Sigmoid colon (tissue), 4 donors: ENCODE data around the gene PSG1.
"Not testable (repeated sequence)": the region's sequence is repeated elsewhere in the genome, so short reads cannot be mapped to it uniquely, and the experiment has no call there.

Source experiments
- POLR2AphosphoS5 ChIP-seq, 4 donors: sonication (generic); formaldehyde crosslinking; IDR thresholded peaks; one replicate each; pipeline ENCODE4 v1.6.1; 2017; ENCODE audit warnings: antibody characterized with exemption in 4 of 4
- TF ChIP-seq, protein P1 (sequence below), 4 experiments: fragments of 450-650 bp in 3 of 4; fragments of 200-600 bp in 1 of 4; IDR thresholded peaks; one replicate each; pipeline ENCODE4 v1.5.1; 2016 to 2019; ENCODE audit warnings: antibody characterized with exemption in 4 of 4, mild to moderate bottlenecking in 3 of 4, moderate library complexity in 2 of 4

DNA sequence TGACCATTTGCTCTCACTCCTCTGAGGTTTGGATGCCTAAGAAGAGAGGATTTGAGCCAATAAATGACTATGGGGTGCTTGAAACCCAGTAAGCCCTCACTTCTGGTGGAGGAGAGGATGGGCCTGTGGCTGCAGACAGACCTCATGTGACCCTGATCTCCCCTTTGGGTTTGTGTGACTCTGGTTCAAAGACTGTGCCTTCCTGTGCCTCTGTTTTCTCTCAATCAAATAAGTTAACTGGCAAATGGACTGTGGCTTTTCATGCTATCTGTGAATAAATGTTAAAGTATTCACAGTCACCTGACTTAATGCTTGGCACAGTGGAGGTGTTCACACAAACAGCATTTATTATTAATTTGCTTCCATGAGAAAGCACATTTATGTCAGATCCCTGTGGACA, 26.7 kb downstream of the PSG1 start:
- not testable (repeated sequence) for TF ChIP-seq POLR2AphosphoS5 (IDR thresholded peaks at IDR 0.05)
- TF ChIP-seq, protein P1, sequence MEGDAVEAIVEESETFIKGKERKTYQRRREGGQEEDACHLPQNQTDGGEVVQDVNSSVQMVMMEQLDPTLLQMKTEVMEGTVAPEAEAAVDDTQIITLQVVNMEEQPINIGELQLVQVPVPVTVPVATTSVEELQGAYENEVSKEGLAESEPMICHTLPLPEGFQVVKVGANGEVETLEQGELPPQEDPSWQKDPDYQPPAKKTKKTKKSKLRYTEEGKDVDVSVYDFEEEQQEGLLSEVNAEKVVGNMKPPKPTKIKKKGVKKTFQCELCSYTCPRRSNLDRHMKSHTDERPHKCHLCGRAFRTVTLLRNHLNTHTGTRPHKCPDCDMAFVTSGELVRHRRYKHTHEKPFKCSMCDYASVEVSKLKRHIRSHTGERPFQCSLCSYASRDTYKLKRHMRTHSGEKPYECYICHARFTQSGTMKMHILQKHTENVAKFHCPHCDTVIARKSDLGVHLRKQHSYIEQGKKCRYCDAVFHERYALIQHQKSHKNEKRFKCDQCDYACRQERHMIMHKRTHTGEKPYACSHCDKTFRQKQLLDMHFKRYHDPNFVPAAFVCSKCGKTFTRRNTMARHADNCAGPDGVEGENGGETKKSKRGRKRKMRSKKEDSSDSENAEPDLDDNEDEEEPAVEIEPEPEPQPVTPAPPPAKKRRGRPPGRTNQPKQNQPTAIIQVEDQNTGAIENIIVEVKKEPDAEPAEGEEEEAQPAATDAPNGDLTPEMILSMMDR (IDR thresholded peaks at IDR 0.05) = not testable (repeated sequence)
